T-helper 1 cell treated with Interleukin-12 subunit alpha and Interleukin-12 subunit beta and Interleukin-4 antibody, amounts not matched to agents 30 ng/mL and 1 ng/mL, for 36 hours (primary cell): Measurements from ENCODE around the gene SHROOM3. TPM values are rescaled to one million over a fixed set of nuclear protein-coding genes. Genes with fewer than 3 reads are reported as not detected.

Experiments used
- intact Hi-C: fragments of 100-400 bp; cut with micrococcal nuclease; formaldehyde crosslinking; loops from one replicate; pipeline ENCODE4 v1.15.1; 2024
- total RNA-seq: library from RNA; stranded (reverse); gene quantifications from 2 replicates; pipeline ENCODE4 v1.2.3, GENCODE V29; 2022

The SHROOM3 gene
- total RNA-seq, 1 donor from 2014 or later, result 0.02 TPM

DNA sequence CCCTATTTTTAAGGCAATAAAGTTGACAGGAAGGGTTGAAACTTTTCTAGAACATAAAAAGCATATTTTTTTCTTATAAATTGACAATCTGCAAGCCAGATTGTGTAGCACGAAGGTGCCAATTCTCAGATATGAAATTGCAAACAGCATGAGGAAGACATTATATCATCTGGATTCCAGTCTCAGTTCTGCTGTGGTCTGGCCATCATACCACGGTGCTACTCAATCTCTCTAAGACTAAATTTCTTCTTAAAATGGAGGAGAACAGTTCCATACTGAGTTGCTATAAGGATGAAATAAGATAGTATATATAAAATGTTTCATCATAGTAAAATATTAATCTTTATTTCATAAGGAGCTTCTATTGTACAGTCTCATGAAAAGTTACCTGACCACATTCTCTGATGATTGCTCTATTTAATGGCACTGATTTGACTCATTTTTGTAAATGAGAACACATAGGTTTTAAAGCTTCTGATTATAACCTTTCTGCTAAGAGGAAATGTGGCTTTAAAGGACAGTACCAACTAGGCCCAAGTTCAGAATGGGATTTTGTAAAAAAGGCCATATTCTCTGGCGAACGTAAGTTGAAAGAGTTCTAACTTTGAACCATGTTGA lies 127.9 kb downstream of the SHROOM3 start:
- intact Hi-C loops, result loop anchor here (2.0 kb wide), 1 partner anchor 52 kb away; no protein-coding TSS in a partner anchor

- intact Hi-C loops, result loop anchor here (2.0 kb wide), 1 partner anchor 53 kb away; no protein-coding TSS in a partner anchor
Measured at GRCh38 chr4:76563454-76564122, 128.6 kb downstream of the SHROOM3 start.

DNA sequence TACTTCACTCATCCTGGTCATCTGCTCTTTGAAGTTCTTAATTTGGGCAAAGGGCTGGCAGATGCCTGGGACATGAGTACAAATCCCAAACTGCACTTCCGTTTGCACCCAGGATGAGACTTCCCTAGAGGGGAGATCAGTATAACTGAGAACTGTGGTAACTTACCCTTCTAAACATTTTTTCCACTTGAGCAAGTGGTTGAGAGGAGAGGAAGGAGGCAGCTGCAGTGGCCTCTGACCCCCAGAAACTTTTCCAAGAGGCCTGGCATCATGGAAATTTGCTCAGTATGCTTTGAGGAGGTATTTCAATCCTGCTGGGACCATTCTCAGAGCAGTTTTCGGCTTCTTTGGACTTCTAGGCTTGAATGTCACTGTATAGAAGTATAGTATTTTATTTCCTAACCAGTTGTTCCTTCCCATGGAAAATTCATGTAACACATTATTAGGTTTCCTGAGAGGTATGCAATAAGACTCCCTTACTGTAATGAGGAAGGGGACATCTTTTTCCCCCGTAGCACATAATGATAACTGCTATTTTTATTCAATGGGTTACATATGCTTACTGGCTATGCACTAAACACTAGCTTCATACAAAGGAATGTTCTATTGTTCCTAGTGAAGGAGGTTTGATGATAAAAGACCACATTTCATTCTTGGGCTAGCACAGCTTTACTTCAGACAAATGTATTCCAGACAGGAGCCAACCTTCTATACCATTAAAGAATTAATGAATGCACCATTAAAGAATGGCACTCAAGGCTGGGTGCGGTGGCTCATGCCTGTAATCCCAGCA lies 129.3 kb downstream of the SHROOM3 start:
- intact Hi-C loops, result no loop called here

- intact Hi-C loops, result no loop called here
Measured at GRCh38 chr4:76568262-76568661, 133.2 kb downstream of the SHROOM3 start.

DNA sequence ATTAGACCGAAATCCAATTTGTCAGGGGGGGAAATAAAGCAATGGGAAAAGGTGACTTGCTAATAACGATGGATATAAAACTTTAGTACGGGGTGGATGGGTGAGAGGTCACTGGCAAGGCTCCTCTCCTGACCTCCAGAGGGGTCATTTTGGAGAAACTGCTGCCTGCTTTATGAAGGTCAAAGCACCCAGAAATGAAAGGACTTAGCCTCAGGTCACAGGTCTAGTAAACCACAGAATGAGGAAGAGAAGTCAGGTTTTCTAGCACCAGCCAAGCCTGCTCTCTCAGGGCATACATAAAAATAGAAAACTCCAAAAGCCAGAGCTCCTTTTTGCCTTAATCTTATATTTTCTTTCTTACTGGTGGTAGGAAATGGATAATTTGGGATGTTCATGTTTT lies 134.2 kb downstream of the SHROOM3 start:
- intact Hi-C loops, result no loop called here

DNA sequence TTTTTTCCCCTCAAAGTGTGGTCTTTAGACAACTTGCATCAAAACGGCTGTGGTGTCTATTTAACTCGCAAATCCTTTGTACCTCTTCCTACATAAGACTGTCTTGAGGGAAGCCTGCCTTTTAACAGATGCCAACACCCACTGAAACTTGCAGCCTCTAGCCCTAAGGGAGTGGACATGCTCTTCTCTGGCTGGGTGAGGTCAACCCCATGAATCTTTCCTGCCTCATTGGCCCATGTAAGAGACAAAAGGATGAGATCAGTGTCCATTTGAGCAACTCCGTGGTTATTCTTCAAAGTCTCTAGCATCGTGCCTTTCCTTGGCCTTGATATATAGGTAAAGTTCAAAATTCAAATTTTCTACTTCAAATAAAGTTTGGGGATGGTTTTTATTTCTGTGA lies 134.7 kb downstream of the SHROOM3 start:
- intact Hi-C loops, result no loop called here

DNA sequence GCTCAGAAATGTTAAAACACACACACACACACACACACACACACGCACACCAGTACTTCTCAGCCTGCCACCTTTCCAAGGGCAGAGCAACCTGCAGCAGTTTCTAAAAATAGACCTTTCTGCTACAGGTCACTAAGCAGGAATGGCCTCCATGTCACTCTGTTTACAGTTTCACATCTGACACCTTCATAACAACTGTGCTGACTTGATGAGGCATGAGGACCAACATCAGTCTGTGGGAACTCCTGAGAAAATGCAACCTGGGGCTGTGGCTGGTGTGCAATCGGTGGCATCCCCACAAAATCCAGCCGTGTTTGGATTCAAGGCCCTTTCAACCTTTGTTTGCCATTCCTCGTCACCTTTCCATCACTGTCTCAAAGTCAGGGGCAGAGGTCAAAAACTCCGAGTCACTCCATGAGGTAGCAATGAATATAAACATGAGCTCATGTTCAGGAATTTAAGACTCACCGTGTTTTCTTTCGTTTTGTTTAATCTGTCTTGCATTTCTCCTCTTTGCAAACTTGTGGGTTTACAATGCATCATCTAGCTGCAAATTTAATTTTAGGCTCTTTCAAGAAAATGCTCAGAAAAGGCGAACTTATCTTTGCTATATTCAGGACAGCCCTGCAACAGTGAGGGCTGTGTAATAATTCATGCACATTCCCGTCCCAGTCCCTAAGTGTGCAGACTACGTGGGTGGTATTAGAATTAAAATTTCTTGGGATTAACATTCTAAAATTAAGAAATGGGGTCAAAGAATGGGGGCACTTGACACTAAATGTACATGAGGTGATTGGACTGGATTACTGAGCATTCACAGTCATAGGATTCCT lies 135.3 kb downstream of the SHROOM3 start:
- intact Hi-C loops, result no loop called here

DNA sequence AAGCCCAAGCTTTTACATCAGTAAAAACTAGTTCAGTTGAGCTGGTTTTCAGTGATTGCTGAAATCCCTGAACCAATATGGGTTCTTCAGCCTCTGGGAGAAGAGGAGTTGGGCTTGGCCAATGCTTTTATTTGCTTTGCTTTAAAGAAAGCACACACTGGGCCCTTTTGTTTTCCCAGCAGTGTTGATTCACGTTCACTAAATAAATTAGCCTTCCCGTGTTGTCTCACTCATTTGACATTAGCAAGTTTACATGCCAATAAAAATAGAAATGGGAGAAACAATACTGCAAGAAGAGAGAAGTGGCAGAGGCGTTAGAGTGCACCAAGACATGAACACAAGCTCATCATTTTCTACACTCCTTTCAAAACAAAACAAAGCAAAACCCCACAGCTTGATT lies 136.2 kb downstream of the SHROOM3 start:
- intact Hi-C loops, result no loop called here

DNA sequence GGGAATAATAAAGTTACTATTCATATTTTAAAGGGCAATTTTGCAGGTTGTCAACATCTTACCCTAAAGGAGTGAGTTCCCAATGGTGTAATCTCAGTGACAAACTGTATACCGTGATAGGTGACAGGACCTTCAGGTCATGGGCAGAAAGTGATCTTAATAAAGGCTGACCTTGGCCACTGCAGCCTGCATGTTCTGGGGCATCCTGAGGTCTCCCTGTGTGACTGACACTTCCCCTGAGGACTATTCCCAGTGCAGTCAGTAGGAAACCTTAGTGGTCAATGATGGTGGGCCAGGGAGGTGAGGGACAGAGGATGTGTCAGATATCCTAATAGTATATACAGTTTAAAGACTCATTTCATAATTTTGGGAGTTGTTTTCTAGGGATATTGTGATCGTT lies 137.2 kb downstream of the SHROOM3 start:
- intact Hi-C loops, result no loop called here

DNA sequence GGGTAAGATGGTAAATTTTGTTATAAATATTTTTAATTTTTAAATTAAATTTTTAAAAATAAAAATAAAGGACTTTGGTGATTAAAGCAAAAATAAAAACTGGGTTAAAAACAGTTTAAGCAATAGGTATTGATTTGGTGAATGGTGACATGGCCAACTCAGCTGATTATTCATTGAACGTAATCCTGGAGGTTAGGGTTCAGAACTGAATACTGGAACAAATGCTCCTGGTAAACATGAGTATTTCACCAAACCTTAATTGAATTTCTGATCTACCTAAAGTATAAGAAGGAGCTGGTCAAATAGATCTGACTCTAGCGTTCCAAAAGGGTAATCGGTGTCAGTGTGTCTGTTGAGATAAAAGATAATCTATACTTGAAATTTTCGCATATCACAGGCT lies 141.8 kb downstream of the SHROOM3 start:
- intact Hi-C loops, result no loop called here

DNA sequence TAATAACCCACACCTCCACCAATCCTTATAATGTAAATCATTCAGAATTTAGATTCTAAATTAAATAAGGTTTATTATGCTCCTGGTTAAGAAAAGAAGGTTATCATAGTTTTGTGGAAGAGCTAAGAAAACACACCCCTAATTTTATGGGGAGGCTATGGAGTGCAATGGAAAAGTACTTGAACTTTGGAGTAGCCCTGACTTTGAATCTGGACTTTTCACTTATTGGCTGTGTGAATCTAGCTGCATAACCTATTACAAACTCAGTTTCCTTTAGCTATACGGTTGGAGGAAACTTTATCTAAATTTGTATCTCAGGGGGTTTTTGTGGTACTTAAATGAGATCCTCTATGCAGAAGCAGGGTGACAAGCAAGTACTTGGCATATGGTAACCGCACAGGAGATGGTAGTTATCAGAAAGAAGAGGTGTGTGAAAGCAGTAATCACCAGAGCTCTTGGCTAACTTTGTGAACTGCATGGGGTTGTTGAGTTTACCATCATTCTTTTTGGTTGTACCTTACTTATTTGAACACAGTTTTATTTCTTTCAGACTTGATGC lies 143.1 kb downstream of the SHROOM3 start:
- intact Hi-C loops, result no loop called here

- intact Hi-C loops, result no loop called here
Measured at GRCh38 chr4:76579596-76580375, 144.8 kb downstream of the SHROOM3 start.

DNA sequence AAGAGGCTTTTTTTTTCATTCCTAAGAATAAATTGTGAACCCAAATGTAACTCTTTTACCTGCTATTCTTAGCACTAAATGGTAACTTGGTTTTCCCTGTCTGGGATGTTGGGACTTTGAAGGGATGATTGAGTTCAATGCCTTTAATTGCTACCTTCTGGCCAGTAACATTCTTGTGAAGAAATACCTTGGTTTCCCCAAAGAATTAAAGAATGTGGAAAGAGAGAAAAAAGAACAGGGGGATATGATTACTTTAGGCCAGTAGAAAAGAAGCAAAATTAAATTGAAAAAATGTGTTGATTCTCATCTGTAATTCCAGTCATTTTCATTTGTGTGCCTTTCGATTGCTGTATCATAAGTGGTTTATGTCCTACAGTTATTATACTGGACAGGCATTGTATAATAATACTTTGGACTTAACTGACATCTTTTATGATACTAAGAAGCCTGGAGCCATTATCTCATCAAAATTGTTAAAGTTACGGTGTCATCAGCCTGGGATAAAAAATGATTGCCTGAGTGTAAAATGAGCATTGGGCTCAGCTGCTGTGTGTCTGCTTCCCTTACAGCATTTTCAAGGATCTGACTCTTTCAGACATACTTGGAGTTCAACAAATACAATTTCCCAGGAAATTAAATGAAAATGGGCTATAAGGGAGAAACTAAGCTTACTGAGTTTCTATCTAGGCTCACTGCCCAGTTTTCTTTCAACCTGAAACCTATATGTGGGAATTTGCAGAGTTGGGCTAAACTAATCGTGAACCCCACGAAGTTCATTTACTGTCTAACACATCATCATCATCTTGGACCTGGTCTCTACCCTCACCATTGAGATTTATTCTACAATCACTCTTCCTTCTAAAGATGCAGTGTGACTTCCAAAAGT lies 146.3 kb downstream of the SHROOM3 start:
- intact Hi-C loops, result no loop called here

DNA sequence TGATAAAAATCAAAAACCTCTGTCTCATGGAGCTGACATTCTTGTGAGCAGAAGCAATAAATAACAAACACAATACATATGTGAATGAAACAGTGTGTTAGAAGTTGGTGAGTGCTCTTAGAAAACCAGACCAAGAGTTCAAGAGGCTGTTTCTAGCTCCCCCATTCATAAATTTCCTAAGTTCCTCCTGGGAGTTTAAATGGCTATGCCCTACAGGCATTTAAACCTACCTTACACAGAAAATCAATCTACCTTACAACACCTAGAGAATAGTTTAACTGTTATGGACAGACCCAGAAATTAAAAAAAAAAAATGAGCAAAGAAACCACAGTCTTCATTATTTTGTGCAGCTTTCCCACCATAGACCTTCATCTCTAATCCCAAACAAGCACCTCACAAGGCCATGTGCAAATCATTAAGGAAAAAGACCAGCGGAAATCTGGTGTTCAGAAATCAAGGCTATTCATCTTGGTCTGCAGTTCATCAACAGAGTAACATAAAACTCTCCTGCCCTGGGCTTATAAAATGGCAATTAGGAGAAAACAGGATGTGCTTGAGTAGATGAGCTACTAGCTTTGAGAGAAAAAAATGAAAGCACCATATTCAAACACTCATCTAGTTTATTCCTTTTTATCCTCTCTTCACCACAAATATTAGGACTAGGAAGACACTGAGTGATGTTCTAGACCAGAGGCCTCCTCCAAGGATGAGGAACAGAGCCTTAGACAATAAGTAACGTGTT lies 147.2 kb downstream of the SHROOM3 start:
- intact Hi-C loops, result no loop called here

- intact Hi-C loops, result no loop called here
Measured at GRCh38 chr4:76582817-76583087, 147.7 kb downstream of the SHROOM3 start.

DNA sequence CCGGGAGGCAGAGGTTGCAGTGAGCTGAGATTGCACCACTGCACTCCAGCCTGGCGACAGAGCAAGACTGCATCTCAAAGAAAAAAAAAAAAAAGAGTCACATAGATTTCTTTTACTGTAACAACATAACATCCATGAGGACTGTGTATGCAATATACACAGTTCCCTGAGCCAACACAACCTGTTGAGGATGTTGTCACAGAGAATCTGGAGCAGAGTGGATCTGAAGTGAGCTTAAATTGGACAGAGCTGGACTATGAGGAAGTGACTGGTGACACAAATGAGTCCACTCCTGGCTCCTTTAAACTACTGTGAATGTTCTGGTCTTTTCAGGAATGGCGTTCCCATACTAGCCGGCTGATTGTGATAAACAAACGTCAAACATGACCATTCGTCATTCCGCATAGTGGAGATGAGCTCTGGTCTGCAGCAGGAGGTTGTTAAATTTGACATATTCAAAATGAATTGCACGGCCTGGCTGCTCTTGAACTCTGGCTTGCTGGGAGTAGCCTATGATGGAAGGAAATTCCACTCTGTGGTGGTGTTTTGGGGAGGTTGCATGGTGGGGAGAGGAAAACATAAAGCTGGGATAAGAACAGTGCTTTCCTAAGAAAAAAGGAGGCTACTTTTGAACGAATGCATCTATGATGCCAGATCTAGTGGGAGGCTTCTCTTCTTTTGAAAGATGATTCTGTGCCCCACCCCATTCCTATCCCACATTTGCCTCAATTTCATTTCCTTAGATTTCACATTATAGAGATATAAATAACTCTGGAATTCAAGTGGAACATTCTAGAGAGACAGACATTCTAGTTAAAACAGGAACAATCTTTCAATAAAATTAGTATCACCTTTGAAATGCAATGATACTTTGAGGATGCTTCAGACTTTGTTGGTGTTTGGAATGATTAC lies 149.5 kb downstream of the SHROOM3 start:
- intact Hi-C loops, result no loop called here

DNA sequence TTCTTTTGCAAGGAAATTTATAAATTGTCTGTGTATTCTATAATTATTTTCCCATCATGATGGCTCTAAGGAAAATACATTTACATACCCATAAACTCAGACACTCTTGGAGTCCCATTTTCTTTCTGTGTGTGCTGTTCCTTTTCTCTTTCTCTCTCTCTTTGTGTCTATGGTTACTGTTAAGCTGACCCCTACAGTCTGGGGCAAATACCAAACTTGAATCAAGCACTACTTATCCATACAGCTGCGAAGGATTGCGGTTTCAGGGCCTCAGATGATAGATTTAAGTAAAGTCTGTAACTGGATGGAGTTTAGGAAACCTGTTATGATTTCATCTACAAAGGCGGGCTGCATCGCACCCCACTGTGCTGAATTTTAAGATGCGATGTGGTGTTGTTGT lies 150.2 kb downstream of the SHROOM3 start:
- intact Hi-C loops, result no loop called here

DNA sequence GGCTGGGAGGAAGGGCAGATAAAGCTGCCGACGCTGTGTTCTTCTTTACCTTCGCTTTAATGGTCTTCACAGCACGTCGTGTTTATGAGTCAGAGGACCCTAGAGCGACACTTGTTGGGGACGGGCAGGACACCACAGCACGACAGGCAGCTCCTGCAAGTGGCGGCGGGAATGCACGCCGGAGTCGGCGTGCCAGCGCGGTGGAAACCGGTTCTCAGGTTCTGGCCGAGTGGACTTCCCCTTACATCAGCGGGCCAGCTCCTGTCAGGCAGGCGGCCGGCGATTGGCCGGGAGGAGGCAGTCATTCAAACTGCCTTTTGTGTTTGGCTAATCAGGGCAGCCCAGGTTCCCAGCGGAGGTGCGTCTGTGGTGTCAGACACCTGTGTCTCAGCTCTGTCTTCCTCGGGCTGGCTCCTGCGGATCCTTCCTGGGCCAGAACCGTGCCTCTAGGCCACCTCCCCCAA lies 150.9 kb downstream of the SHROOM3 start:
- intact Hi-C loops, result no loop called here
